ENCODE results near the gene LASP1.

Gene LASP1

DNA sequence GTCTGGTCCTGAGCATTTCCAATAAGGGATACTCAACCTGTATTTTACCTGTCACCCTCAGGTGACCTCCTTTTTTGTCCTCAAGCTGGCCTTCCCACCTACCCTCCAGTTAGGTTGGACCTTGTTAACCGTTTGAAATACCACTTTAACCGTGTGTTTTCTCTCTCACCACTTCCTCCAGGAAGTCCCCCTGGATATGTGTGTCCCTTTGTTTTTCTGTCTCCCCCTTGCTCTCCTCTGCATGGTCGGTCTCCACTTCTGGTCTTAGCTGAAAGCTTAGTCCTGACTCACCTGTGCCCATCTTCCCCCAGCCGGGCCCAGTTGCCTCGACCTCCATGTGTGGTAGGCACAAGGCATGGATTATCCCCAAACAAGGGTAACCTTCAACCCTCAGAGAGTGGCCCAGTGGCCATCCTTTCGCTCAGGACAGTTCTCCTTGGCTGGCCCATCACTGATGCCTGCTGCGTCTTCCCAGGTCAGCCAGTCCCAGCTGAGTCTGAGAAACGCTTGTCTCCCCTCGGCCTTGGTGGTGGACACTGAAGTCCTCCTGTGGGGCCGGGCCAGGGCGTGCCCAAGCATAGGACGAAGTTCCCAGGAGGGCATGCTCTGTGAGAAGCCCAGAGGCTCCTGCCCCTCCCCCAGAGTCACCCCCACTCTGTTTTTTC lies 20.0 kb downstream of the LASP1 start:
- no peak for DNase-seq

DNA sequence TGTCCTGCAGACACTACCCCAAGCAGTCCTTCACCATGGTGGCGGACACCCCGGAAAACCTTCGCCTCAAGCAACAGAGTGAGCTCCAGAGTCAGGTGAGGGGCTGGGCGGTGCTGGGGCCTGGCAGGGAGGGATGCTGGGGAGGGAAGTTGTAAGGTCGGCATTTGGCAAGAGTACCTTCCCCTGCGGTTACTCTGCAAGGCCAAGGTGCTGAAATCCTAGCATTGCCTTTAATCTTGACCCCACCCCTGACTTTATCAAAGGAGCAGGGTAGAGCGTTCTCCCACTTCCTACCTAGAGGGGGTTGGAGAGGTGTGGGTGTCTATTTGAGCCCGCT lies 20.5 kb downstream of the LASP1 start:
- no peak for DNase-seq

DNA sequence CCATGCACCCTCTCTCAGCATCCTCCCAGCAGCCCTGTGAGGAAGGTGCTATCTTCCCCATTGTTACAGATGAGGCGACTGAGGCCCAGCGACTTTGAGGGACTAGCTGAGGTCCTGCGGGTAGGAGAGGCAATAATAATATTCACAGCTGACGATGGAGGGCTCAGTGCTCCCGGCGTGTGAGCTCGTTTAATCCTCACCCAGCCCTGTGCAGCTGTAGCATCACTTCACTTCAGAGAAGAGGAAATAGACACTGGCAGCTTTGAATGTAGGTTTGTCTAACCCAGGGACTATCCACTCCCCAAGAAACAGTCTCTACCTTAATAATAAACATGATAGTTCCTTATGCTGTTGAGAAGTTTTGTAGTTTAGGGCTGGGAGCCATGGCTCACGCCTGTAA lies 21.6 kb downstream of the LASP1 start:
- no peak for DNase-seq

DNA sequence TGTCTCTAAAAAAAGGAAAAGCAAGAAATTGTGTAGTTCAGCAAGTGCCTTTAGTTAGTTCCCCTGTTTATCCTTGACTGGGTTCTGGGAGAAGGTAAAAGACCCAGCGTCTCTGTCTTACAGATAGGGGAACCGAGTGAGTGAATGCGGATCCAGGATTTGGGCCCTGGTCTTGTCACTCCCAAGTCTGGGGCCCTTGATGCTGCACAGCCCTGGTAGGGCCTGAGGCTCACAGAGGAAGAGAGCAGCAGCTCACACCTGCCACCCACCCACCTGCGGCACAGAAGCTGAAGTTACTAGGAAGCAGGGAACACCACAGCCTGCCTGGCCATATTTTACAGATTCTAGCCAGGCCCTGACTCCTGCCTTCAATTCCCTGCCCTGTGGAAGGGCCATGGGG lies 22.2 kb downstream of the LASP1 start:
- DNase-seq: no peak

DNA sequence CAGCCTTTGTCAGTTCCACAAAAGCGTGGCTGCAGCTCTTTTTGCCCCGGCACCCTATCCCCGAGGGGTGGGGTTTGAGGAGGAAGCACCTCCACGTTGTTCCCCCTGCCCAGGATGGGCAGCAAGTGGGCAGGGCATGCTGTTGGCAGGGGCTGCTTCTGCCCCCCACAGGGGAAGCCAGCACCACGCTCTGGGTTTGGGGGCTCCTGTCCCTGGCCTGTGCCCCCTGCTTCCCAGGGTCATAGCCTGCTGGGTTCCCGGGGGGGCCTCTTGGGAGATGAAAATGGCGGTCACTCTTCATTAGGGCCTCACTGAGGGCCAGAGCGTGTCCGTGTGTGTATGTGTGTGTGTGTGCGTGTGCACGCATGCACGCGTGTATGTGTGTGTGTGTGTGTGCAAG lies 22.8 kb downstream of the LASP1 start:
- no peak for DNase-seq

DNA sequence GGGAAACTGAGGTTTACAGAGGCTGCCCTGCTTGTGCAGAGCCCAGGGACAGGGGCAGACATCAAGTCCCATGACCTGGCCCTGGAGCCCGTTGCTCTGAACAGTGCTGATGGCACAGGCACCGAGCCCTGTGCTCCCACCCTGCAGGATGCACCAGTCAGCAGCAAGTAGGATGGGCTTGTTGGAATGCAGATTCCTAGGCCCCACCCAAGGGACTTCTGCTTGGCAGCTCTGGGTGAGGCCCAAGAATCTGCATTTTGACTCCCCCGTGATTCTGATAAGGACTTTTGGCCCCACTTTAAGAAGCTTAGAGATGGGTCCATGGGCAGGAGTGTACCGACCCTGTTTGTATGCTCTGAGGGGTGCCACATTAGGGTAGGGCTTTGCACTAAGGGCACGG lies 23.3 kb downstream of the LASP1 start:
- DNase-seq: no peak

DNA sequence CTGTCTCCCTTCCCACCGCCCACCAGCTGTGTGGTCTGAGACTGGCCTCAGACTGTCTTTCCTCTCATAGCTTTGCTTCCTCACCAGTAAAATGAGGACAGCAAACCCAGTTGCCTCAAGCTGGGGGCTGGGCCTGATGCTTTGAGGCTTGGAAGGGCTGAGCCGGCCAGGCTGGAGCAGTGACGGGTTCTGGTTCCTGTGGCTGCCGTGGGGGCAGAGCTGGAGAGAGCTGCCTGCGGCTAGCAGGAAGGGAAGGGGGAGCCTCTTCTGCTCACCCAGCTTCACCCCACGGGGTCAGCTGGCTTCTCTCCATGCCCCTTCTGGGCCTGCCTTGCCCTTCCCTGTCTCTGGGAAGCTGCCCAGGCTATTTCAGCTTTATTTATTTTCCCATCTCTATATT lies 23.7 kb downstream of the LASP1 start:
- no peak for DNase-seq

DNA sequence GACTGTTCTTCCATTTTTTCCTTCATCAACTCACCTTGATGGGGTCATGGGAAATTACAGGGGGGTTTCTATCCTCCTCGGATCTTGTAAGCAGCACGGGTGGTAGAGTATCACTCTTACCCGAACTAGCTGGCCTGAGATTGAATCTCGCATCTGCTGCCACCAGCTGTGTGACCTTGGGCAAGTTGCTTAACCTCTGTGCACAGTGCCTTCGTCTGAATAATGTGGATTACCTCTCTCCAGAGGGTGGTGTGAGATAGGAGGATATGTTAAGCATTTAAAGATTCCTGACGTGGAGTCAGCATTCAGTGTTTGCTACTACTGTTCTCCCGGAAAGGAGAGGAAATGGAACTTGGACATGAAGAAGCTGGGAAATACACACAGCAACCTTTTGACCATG lies 24.4 kb downstream of the LASP1 start:
- DNase-seq: no peak

DNA sequence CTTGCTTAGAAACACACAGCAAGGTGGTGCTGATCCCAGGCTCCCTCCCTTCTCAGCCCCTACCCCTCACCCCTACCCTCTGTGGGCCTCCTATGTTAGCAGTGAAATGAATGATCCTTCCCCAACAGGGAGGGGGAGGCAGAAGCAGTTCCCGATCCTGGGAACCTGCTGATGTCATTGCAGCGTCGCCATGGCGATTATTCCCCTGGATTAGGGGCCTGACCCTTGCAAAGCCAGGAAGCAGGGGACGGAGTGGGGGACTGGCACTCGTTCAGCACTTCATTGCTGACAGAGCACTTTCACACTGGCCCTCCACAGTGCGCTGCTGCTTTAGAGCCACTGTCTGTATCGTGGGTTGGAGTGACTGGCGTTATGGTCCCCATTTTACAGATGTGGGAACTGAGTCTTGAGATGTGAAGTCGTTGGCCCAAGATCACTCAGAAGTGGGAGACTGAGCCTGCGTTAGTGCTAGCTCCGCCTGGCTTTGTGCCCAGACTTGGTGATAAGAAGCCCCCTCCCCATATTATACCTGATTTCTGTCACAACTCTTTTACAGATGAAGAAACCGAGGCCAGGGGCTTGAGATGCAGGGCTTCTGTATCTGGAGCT lies 26.6 kb downstream of the LASP1 start:
- DNase-seq: no peak

DNA sequence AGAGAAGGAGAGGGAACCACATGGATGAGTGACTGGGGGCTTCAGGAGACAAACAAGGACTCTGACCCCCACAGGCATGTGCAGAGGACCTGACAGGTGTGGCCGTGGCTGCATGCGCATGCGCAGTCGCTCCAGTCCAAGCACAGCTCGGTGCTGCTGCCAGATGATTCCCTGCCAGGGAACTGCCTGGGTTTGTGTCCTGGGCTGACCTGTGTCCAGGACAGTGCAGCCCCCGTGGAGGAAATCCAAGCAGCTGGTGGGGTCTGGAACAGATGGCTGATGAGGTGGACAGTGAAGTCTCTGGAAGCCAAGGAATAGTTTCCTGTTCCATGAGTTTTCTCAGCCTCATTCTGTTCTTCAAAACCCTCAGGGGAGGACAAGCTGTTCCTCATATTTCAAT lies 27.3 kb downstream of the LASP1 start:
- no peak for DNase-seq

DNA sequence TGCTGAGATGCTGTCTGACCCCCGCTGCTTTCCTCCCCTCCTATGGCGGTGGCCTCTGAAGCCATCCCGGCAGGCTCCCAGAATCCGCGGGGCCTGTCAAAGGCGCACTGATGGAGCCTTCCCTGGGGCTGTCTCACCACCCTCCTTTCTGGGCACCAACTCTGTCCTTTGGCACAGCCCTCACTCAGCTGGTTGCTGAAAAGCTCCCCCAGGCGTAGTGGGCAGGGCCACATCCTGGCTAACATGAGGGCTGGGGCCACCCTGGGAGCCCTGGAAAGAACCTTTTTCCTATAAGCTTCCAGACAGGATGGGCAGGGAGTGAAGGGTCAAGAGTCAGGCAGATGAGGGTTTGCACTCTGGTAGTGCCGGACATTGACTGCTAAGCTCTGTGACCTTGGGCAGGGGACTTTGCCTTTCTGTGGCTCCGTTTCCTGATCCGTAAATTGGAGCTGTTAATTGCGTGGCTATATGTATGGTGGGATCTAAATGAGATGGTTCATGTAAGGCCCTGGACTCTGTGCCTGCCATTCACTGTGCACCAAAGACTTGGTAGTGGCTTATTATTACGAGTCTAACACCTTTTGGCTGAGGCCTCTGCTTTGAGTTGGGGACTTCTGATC lies 27.9 kb downstream of the LASP1 start:
- no peak for DNase-seq

DNA sequence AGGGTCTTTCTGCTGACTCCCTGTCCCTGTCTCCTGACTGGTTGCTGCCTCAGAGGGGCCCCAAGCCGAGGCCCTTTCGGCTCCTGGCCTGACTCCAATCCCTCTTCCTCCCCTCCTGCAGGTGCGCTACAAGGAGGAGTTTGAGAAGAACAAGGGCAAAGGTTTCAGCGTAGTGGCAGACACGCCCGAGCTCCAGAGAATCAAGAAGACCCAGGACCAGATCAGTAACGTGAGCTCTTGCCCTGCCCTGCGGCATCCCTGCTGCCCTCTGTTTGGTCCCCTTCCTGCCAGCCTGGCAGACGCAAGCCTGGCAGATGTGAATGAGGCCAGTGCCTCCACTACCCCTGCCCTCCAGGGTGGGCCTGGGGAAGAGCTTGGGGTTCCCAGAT lies 28.4 kb downstream of the LASP1 start:
- no peak for DNase-seq

DNA sequence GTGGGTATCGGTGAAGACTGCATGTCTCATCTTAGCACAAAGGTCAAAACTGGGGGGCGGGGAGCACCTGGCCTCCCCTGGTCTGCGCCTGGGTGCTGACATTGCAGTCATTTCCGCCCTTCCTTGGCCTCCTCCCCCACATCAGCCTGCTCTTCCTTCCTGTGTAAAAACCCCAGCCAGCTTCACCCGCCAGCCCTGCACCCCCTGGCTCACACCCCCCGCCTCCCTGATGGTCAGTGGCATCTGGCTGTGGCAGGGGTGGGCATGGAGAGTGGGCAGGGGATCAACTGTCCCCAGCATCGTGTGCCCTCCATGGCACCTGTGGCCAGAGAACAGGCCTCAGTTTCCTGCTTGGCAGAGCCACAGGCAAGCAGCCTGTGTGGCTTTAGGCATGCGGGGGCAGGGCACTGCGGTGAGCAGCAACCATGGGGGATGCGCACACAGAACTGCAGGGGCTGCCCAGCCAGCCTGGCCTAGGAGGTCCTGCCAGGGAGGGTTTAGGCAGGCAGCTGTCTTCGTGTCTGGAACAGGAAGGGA lies 29.0 kb downstream of the LASP1 start:
- DNase-seq: no peak

DNA sequence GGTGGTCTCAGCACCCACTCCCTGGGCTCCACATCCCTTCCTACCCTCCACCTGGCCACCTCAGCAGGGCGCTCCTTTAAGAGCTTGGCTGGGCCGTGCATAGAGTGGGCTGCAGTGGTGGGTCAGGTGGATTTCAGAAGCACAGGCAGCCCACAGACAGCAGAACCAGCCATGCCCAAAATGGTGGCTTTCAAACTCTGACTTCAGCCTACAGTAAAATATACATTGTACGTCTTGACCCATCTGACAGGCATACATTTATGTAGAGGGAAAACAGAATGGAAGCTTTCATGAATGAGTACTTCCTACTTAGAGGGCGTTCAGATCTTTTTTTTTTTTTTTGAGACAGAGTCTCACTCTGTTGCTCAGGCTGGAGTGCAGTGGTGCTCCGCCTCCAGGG lies 29.6 kb downstream of the LASP1 start:
- DNase-seq: no peak

DNA sequence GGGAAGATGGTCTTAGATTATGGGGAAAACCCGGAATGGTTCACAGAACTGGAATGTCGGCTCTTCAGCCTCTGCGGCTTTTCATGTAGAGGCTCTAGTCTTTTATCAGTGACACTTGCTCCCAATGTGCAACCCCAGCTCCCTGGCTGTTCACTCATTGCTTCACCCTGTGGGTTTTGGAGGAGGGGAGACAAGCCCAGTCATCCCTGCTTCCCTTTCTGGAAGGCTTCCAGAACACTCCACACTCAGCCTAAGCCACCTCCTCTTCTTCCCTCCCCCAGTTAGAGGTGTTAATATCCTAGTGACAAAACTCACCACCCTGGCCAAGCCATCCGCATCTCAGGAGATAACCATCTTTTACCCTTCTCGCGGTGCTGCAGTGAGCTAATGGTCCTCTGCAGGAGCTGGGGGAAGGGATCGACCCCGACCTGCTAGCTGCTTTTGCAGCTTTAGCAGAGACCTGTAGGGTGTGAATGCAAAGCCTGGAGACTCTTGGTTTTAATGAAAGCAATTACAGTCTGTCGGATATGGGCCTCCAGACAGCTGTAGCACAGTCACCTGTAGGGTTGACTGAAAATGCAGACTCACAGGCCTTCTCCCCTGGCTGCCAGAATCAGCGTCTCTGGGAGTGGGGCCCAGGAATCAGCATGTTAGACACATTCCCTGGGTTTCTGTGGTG lies 31.3 kb downstream of the LASP1 start:
- DNase-seq: no peak

DNA sequence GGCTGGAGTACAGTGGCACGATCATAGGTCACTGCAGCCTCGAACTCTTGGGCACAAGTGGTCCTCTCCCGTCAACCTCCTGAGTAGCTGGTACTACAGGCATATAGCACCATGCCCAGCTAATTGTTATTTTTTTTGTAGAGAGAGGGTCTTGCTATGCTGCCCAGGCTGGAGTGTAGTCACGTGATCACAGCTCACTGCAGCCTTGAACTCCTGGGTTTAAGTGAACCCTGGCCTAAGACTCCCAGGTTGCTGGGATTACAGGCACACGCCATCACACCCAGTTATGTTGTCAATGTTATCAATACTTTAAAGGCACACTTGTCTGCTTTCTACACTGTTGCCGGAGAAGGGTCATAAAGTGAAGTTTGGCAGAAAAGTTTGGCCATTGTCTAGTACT lies 33.5 kb downstream of the LASP1 start:
- DNase-seq: no peak

DNA sequence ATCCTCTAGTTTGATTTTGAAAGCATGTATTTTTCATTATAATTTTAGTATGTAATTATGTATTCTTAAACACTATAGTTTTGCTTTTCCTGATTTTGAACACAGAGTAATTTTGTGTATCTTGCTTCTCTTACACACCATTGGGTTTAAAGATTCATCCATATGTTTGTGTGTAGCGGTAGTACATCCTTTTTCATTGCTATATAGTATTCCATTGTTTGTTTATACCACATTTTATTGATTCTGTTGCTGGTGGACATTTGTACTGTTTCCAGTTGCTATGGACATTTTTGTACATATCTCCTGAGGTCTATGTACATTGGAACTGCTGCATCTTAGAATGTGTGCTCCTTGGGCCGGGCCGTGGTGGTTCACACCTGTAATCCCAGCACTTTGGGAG lies 35.0 kb downstream of the LASP1 start:
- DNase-seq: no peak

DNA sequence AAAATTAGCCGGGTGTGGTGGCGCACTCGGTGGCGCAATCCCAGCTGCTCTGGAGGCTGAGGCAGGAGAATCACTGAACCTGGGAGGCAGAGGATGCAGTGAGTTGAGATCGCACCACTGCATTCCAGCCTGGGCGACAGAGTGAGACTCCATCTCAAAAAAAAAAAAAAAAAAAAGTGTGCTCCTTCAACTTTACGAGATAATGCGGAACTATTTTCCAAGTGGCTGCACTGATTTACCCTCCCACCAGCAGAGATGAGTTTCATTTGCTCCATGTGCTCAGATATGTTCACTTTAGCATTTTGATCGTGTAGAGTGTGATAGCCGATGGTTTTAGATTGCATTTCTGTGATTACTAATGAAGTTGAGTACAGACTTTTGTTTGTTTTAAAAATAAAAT lies 35.5 kb downstream of the LASP1 start:
- DNase-seq: no peak

DNA sequence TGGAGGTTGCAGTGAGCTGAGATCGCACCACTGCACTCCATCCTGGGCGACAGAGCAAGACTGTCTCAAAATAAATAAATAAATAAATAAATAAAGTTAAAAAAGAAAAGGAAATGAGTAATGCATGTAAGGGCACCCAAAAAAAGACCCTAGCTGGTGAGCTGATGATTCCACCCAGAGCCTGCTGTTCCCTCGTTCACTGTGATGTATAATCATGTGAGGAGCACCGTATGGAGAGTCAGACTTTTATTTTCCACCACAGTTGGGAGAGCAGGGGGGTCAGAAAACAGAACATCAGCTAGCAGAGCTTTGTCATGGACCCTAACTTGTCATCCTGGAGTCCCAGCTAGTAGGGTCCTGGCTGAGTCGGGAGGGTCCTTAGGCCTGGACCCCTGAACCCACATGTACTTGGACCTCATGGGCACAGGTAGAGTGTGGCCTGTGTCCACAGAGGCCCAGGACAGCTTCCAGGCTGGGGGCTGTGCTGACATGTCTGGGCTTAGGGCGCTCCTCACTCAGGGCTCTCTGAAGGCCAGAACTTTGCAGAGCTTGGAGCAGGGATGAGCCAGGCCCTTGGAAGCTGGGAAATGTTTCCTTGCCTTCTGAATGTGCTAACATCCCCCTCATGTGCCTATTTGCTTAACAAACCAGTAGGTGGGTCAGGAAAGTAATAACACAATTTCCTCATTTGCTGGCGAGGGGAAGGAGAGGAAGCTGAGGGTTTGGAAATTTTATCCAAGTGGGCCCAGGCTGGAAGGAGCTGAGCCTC lies 36.8 kb downstream of the LASP1 start:
- no peak for DNase-seq

DNA sequence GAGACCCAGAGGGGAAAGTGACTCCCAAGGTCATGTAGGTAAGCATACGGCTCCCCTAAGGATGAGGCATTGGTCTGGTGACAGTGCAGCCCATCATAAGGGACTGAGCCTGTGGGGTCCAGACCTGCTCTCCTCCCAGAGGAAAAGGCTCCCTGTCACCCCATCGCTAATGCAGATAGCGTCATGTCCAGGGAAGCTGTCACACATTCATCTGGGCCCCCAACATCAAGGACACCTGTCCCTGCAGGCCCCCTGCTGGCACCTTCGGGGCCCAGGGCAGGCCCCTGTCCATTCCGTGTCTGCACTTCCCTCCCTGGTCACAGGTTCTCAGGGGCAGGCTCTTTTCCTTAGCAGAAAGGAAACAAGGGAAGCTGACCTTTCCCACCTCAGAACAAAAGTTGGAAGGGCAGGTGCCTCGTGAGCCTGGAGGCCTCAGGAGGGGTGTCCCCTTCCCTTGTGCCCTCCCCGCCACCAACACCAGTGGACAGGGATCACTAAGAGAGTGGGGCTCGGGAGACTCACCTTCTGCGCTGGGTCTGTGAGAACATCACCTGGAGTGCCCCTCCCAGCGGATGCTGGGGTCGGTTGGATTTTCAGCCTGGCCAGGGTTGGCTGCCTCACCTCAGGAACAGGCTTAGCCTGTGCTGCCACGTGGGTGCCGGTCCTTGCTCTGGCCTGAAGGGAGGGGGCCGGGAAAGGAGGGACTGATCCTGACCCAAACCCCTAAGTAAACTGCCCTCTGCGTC lies 38.2 kb downstream of the LASP1 start:
- DNase-seq: no peak

DNA sequence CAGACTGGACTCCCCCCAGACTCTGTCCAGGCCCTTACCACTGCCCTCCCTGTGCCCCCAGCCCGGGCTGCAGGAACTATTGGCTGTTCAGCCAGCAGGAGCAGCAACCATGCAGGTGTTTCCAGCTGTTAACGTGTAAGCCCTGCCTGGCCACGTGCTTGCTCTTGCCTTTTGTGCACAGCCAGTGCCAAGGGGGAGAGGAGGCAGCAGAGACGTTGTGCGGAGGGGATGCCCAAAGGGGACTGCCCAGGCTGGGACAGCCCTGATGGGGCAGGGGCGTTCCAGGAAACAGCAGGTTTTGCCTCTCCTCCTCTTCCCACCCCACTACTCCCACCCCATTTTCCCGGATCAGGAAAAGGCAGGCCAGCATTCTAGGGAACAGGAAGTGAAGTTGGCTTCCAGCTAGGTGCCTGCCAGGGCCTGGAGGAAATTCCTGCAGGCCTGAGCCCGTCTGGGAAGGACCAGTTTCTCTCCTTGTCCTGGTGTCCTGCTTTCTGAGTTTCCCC lies 38.9 kb downstream of the LASP1 start:
- DNase-seq: no peak

DNA sequence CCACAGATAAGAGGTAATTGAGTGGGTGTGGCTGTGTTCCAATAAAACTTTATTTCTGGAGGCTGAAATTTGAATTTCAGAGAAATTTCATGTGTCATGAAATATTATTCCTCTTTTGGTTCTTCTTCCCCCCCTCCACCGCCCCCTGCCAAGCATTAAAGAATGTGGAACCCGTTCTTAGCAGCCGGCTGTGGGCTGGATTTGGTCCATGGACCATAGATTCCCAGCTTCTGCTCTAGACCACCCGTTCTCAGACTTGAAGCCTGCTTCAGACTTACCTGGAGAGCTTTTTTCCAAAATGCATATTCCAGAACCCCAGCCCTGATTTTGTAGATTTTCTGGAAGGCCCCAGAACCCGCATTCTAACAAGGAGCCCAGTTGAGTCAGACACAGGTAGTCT lies 40.5 kb downstream of the LASP1 start:
- no peak for DNase-seq
